ENCODE data around the gene PPA2.

Gene PPA2

DNA sequence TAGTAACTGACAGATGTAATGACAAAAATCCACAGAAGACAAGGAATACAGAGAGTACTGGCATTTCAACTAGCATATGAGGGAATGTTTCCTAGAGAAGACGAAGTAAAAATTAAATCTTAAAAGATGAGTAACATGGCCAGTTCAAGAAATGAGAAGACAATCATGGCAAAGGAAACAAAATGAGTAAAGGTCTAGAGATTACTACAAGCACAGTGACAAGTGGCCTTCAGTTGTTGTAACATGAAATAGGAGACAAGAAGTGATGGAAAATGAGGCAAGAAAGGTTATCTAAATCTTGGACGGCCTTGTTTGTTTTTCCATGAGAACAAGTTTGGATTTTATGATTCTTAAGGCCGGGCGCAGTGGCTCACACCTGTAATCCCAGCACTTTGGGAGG, 81.0 kb downstream of the PPA2 start:
- DNase-seq (ENCODE audit: low read depth, low spot score): no peak

GRCh38 chr4:105389167-105389566, 84.7 kb downstream of the PPA2 start:
- DNase-seq (ENCODE audit: low read depth, low spot score): no peak

DNA sequence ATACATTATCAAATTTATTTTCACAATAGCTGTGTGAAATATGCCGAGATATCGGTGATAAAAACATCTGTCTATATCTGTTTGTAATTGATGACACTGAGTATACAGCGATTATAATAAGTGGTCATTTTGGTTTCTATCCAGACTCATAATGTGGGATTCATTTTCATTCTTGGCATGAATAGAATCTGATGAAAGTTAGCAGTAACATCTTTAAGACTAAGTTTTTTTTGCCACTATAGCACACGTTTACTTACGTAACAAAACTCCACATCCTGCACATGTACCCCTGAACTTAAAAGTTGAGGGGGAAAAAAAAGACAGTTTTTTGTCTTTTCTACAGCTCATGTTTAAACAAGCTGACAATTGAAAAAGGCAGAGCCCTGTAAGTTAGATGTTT, 86.4 kb downstream of the PPA2 start:
- no peak for DNase-seq (ENCODE audit: low read depth, low spot score)

- DNase-seq (ENCODE audit: low read depth, low spot score): no peak
Observed at GRCh38 chr4:105386012-105386411, 87.8 kb downstream of the PPA2 start.

DNA sequence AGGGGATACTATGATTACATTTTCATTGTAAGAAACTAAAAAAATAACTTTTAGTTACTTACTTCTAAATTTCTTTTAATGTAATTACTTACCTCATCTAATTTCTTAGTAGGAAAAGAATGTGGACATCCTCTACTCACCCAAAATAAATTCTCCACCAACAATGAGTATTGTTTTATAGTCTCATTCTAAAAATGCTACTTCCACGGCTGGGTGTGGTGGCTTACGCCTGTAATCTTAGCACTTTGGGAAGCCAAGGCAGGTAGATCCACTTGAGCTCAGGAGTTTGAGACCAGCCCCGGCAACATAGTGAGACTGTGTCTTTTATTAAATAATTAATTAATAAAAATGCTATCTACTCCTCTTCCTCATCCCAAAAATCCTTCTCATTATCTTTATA, 99.8 kb downstream of the PPA2 start:
- no peak for DNase-seq (ENCODE audit: low read depth, low spot score)

DNA sequence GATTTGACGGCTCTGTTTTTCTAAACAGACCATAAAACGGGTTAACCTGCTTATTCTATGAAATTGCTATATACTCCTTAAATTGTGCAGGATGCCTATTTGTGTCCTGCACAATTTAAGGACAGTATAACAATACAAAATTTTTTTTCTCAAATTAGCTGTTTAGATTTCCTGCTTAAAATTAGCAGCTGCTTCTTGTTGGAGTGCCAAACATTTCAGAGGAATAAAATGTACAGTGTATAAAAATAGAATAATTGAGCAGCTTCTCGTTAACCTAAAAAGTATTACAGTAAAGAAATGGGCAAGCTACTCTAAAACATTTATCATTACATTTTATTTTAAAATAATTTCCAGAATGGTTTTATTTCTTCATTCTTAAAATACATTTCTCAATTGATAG, 100.5 kb downstream of the PPA2 start:
- DNase-seq (ENCODE audit: low read depth, low spot score): no peak

- DNase-seq (ENCODE audit: low read depth, low spot score): no peak
Observed at GRCh38 chr4:105369988-105370387, 103.9 kb downstream of the PPA2 start.

DNA sequence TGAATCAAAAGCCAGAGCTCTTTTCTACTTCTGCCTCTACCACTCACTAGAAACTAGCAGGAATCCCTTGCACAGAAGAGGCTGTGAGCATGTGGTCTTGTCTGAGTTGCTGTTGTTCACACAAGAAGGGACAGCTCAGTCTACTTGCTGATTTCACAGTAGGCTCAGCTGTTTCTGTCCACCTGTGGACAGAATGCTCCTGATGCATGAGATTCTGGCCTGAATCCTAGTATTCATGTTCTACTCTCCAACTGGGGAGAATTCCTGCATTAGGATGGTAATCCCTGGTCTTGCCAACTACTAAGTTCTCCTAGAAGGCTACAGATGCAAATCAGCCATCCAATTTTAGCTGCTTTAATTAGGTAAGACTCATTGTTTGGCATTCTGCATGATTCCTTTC, 112.8 kb downstream of the PPA2 start:
- no peak for DNase-seq (ENCODE audit: low read depth, low spot score)

DNA sequence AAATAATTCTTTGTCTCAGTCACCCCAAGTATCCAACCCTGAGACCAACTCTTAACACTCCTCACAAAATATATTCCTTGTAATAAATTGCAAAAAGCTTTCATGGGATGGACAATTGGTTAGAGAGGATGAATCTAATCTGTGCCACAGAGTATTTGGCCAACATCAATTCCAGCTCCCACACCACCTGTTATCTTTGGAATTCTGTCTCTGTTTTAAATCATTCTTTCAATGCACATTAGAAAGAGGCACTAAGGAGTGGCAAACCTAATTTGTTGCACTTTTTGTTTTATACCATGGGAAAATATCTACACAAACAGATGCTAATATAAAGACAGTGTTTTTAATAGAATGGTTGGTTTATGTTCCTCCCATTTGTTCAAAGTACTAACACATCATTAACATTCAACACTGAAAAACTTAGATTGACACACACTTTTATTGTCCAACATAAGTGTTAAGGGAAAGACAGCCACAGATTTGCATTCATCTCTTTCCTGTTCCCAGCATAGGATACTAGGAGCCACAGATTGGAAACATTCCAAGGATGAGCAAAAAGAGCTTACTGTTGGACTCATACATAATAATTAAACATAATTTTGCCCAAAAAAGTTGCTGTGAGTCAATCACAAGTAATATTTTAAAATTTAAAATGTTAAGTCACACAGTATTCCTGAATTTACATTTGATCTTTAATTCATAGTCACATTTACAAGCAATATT, 116.4 kb downstream of the PPA2 start:
- no peak for DNase-seq (ENCODE audit: low read depth, low spot score)

- no peak for DNase-seq (ENCODE audit: low read depth, low spot score)
Observed at GRCh38 chr4:105356194-105356593, 117.7 kb downstream of the PPA2 start.

- no peak for DNase-seq (ENCODE audit: low read depth, low spot score)
Observed at GRCh38 chr4:105352826-105353225, 121.0 kb downstream of the PPA2 start.

GRCh38 chr4:105351861-105352260, 122.0 kb downstream of the PPA2 start:
- DNase-seq (ENCODE audit: low read depth, low spot score): no peak

- DNase-seq (ENCODE audit: low read depth, low spot score): no peak
Observed at GRCh38 chr4:105350859-105351490, 122.9 kb downstream of the PPA2 start.

- DNase-seq (ENCODE audit: low read depth, low spot score): no peak
Observed at GRCh38 chr4:105348719-105349118, 125.1 kb downstream of the PPA2 start.

GRCh38 chr4:105346869-105347268, 127.0 kb downstream of the PPA2 start:
- DNase-seq (ENCODE audit: low read depth, low spot score): no peak

DNA sequence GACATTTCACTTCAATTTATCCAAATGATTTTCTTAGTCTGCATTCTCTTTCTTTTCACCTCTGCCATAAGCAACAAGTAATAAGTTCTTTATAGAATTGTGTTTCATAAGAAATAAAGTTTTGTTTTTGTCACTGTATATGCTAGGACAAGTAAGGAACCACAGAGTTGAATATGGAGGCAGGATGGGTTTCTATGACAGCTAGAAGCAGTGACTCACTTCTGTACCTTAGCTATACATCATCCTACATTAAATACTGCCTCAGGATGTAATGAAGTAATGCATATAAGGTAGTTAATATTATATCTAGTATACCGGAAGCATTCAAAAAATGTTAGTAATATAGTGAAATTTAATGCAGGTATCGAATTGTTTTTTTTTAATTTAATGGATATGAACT, 128.0 kb downstream of the PPA2 start:
- no peak for DNase-seq (ENCODE audit: low read depth, low spot score)

- no peak for DNase-seq (ENCODE audit: low read depth, low spot score)
Observed at GRCh38 chr4:105345358-105345757, 128.5 kb downstream of the PPA2 start.

DNA sequence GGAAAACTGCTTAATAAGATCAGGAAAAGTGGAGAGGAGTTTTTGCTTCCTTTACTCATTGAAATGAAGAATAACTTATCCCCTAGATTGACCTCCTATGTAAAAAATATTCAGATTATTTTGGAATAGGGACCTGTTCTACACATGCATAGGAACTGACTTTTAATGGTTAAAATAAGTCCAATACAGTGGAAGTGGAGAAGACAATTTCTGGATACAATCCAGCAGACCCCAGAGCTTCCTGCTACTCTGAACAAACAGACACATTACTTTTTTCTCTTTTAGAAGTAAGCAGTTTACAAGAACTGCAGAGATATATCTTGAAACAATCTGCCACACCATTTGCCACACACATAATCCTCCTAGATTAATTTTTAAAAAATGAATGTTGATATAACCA, 129.7 kb downstream of the PPA2 start:
- DNase-seq (ENCODE audit: low read depth, low spot score): no peak

DNA sequence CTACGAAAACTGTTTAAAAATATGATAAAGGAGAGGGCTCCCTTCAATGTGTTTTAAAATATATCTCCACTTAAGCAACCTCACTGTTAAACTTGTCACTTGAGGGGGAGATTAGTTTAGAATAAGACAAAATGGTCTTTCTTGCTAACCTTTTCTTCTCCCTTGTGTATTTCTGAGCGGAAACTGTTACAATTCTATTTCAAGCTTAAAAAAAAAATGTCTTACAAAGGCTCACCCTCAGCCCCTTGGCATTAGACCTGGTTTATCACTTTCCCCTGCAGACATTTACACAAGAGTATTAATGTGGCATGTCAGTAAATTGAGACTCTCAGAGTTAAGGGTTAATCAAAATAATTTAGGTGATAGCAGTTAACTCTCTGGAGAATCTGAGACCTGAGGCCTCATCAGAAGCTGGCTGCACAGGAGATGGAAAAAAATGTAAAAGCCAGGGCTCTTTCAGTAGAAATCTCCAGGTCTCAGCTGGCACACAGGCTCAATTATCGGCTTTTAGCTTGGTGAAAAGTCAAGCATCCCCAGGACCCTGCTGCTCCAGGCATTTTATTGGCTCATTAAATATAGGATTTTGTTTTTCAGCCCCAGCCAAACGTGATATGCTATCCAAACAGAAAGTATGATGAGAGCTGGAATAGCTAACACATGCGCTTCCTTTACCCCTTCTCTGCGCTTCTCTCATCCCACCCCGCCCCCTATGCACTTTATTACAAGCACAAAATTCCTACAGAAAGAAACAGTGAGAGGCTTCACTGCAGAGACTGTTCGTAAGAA, 130.5 kb downstream of the PPA2 start:
- no peak for DNase-seq (ENCODE audit: low read depth, low spot score)

DNA sequence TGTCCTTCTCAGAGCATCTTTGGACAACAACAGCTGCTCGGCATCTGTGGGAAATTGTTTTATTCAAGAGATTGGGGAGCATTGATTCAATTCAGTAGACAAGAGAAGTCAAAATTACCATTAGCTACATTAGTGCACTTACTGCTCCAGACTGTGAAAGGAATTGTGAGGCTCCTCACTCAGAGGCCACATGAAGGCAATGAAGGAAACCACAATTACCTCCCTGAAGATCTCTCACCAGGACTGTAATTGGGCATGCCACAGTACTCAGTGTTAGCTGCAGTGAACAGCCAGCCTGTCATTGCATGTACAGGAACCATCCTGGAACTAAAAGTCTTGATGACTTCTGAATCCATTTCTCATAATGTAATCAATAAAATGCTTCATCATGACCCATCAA, 144.8 kb downstream of the PPA2 start:
- DNase-seq (ENCODE audit: low read depth, low spot score): no peak

DNA sequence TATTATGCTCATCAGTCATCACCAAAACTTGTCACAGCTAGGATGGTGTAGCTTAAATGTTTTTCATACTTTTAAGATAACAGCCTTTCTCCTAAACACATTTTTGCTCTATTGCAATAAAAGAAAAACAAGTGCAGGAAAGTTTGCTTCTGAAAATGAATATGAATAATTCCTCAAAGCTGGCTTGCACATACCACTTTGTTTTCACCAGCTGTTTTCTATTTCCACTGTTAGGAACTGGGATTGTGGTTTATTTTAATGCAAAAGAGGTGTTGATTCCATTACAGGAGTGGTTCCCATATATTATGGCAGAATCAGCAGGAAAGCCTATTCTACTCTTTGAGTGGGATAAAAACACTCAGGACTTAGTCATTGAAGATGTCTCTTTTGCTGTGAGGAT, 145.9 kb downstream of the PPA2 start:
- DNase-seq (ENCODE audit: low read depth, low spot score): no peak

GRCh38 chr4:105327222-105327621, 146.6 kb downstream of the PPA2 start:
- no peak for DNase-seq (ENCODE audit: low read depth, low spot score)

Measured in iPS DF 19.7 (cell line).